T-cell (primary cell): ENCODE measurements around the gene TIMD4. TPM values are rescaled to one million over a fixed set of nuclear protein-coding genes. Genes with fewer than 3 reads are reported as not detected.
"Not testable (repeated sequence)": the region's sequence is repeated elsewhere in the genome, so short reads cannot be mapped to it uniquely, and the experiment has no call there.

ENCODE experiments used
- ATAC-seq, 4 experiments: fragments of 200-7000 bp in 3 of 4; fragments of 150-1000 bp in 1 of 4; cut with Tn5 transposase; replicated peaks in 1 of 4; 1 replicate in 3 of 4; 2 replicates in 1 of 4; pipeline ENCODE4 v1.10.0; 2021; ENCODE audit warnings: moderate library complexity in 3 of 4, mild to moderate bottlenecking in 2 of 4, moderate number of reproducible peaks in 1 of 4
- CTCF ChIA-PET, 2 donors: fragments of 300-600 bp; sonication (Branson Sonifier 250); formaldehyde crosslinking; loops; one replicate each; lab custom pipeline; 2022; ENCODE audit warnings: antibody characterized with exemption in 2 of 2; lab: Charles Lee
- POLR2A ChIA-PET, 2 donors: fragments of 300-600 bp; sonication (Branson Sonifier 250); formaldehyde crosslinking; loops; one replicate each; lab custom pipeline; 2022; ENCODE audit warnings: antibody characterized with exemption in 2 of 2; lab: Charles Lee
- DNase-seq, 35 experiments: peaks; one replicate each; pipeline versions ENCODE4 v3.0.0 to v3.0.0-alpha.2; 2013 to 2023
- H3K27ac ChIP-seq: one replicate; pipeline ENCODE4 v1.5.1; 2013; ENCODE audit warnings: low read length
- H3K27me3 ChIP-seq, 2 experiments: replicated peaks in 1 of 2; 1 replicate in 1 of 2; 2 replicates in 1 of 2; pipeline versions ENCODE4 v1.6.1 to v1.7.0; 2013; ENCODE audit warnings: low read length in 1 of 2, mixed read lengths in 1 of 2; ENCODE audit not compliant: control insufficient read depth in 2 of 2, insufficient read depth in 2 of 2; ENCODE audit errors: extremely low read depth in 1 of 2
- H3K36me3 ChIP-seq, 2 donors: 1 replicate in 1 of 2; 2 replicates in 1 of 2; pipeline versions ENCODE4 v1.6.1 to v1.7.0; 2013; ENCODE audit warnings: low read length in 1 of 2; ENCODE audit not compliant: control insufficient read depth in 2 of 2, insufficient read depth in 1 of 2; ENCODE audit errors: extremely low read depth in 1 of 2
- H3K4me1 ChIP-seq, 2 experiments: 1 replicate in 1 of 2; 2 replicates in 1 of 2; pipeline versions ENCODE4 v1.6.1 to v1.7.0; 2013; ENCODE audit warnings: low read length in 2 of 2, mixed read lengths in 1 of 2; ENCODE audit not compliant: insufficient read depth in 2 of 2, control insufficient read depth in 1 of 2; ENCODE audit errors: extremely low read depth in 1 of 2
- H3K4me3 ChIP-seq, 2 donors: 1 replicate in 1 of 2; 2 replicates in 1 of 2; pipeline versions ENCODE4 v1.5.1 to v1.7.0; 2013; ENCODE audit warnings: mild to moderate bottlenecking in 2 of 2, low read length in 1 of 2, moderate library complexity in 1 of 2; ENCODE audit not compliant: control insufficient read depth in 1 of 2; ENCODE audit errors: extremely low read depth in 1 of 2
- H3K9me3 ChIP-seq: 2 replicates; pipeline ENCODE4 v1.7.0; 2013
- H3K27ac Mint-ChIP-seq, 2 donors: one replicate each; pipeline ENCODE4 v1.8.0; 2020 to 2021; ENCODE audit warnings: mild to moderate bottlenecking in 2 of 2, mixed read lengths in 2 of 2
- H3K27me3 Mint-ChIP-seq, 2 donors: one replicate each; pipeline ENCODE4 v1.8.0; 2021 to 2022; ENCODE audit warnings: mixed read lengths in 2 of 2
- H3K36me3 Mint-ChIP-seq: one replicate; pipeline ENCODE4 v1.8.0; 2021; ENCODE audit warnings: mixed read lengths
- H3K4me1 Mint-ChIP-seq, 3 donors: one replicate each; pipeline ENCODE4 v1.8.0; 2020 to 2022; ENCODE audit warnings: mixed read lengths in 3 of 3, mild to moderate bottlenecking in 1 of 3
- H3K4me3 Mint-ChIP-seq, 3 donors: one replicate each; pipeline ENCODE4 v1.8.0; 2020 to 2022; ENCODE audit warnings: mild to moderate bottlenecking in 3 of 3, mixed read lengths in 3 of 3, moderate library complexity in 3 of 3
- H3K9me3 Mint-ChIP-seq, 3 donors: one replicate each; pipeline ENCODE4 v1.8.0; 2020 to 2022; ENCODE audit warnings: mixed read lengths in 3 of 3
- WGBS: methylation state at CpG from one replicate; pipeline ENCODE4 v1.1.5; 2013; ENCODE audit warnings: missing lambda C conversion rate; ENCODE audit not compliant: insufficient coverage; 5-methylcytosine and 5-hydroxymethylcytosine counted together
- total RNA-seq, 35 experiments: library from RNA in 6 of 35; stranded (reverse) in 6 of 35; fragments of 120-200 nt in 1 of 35; gene quantifications; one replicate each; pipeline versions ENCODE4 v1.2.1 to v1.2.4 and lab custom pipeline; 2013 to 2026

The TIMD4 gene
- total RNA-seq, 5 donors from 2014 or later (not counting 1 experiment from before 2014, with no cell fraction given), result 2.6 to 7.7 (median 4.1) TPM

DNA sequence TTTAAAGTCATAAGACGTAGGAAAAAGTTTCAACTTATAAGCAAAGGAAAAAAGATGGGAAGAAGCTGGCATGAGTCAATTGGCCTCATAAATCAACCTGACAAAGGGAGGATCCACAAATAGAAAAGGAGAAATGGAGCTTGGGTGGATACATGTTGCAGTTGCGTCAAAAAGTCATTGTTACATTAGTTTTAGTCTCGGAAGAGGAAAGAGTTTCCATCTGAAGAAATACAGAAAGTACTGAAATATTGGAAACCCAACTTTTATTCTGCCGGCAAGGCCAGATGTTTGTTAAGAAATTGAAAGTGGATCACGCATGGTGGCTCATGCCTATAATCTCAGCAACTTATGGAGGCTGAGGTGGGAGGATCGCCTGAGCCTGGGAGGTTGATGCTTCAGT is 11.3 kb upstream of the TIMD4 start:
- CTCF ChIA-PET, result no interaction called here
- ATAC-seq, result no peak
- Histone ChIP-seq H3K9me3 (no peaks in the 10 kb centered on the region), H3K4me3 (no peak overlapping the region), H3K27me3 (no peaks in the 10 kb centered on the region), H3K4me1 (no peaks in the 10 kb centered on the region), H3K36me3 (no peaks in the 10 kb centered on the region), H3K27ac (no peak overlapping the region)
- DNase-seq, result no peak
- no peaks in the 10 kb centered on the region for H3K4me1 Mint-ChIP-seq
- no peak overlapping the region for H3K4me3 Mint-ChIP-seq
- WGBS, result 98% methylated on average over 5 of the region's 6 CpGs
- H3K36me3 Mint-ChIP-seq, result peaks cover 12% of the 10 kb centered on the region
- H3K27me3 Mint-ChIP-seq, result peaks cover 4 to 6% of the 10 kb centered on the region in 2 donors
- H3K27ac Mint-ChIP-seq, result no peak overlapping the region
- POLR2A ChIA-PET, result no interaction called here
- no peaks in the 10 kb centered on the region for H3K9me3 Mint-ChIP-seq

DNA sequence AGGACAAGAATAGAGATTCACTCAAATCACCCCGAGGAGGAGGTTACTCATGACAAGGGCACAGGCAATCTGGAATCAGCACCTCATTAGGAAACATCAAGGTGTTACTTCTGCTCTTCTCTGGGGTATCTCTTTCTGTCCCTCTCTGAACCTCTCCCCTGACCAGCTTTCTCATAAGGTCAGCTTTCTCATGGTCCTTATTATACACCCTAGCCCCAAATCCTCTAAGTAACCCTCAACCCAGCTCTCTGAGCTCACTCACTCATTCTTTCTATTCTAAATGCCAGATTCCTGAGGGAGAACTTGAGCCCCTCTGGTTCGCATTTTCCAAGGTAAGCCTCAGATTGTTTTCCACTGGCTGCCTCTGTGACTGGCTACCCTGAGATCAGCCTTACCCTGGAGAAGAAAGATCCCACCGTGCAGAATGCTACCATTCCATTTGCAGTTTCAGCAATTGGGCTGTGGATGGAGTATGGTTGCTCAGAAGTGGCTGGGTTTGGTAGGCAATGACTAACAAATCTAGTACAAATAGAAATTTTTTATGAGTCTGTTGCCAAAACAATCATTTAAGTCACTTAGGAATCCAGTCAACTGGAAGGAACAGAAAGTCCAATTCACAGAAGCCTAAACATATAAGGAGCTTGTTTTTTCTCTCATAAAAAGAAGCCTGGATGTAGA is 9.0 kb upstream of the TIMD4 start:
- ATAC-seq, result no peak
- Histone ChIP-seq H3K9me3 (no peaks in the 10 kb centered on the region), H3K27ac (no peak overlapping the region), H3K4me1 (no peaks in the 10 kb centered on the region), H3K36me3 (no peaks in the 10 kb centered on the region), H3K4me3 (no peak overlapping the region), H3K27me3 (no peaks in the 10 kb centered on the region)
- Mint-ChIP-seq H3K4me3 (no peak overlapping the region), H3K27ac (no peak overlapping the region), H3K4me1 (no peaks in the 10 kb centered on the region), H3K36me3 (peaks cover 8% of the 10 kb centered on the region), H3K27me3 (peaks cover 0 to 3% of the 10 kb centered on the region in 2 donors), H3K9me3 (no peaks in the 10 kb centered on the region)
- no peak for DNase-seq
- ChIA-PET CTCF (no interaction called here), POLR2A (interaction anchor here in 1 of 2 donors (0.6 kb wide), 1 partner anchor 54 kb away, joined by 3 read pairs; no protein-coding TSS in a partner anchor)
- WGBS, result 93% methylated on average over 2 of the region's 3 CpGs

- ChIA-PET POLR2A (interaction anchor here in 1 of 2 donors (0.6 kb wide), 1 partner anchor 54 kb away, joined by 3 read pairs; no protein-coding TSS in a partner anchor), CTCF (no interaction called here)
- Mint-ChIP-seq H3K27ac (no peak overlapping the region), H3K4me1 (no peaks in the 10 kb centered on the region), H3K36me3 (peaks cover 8% of the 10 kb centered on the region), H3K4me3 (no peak overlapping the region), H3K9me3 (no peaks in the 10 kb centered on the region), H3K27me3 (peaks cover 0 to 3% of the 10 kb centered on the region in 2 donors)
- no CpG with 5 or more reads among the region's 3 CpGs for WGBS
- Histone ChIP-seq H3K4me3 (no peak overlapping the region), H3K4me1 (no peaks in the 10 kb centered on the region), H3K27ac (no peak overlapping the region), H3K36me3 (no peaks in the 10 kb centered on the region), H3K27me3 (no peaks in the 10 kb centered on the region), H3K9me3 (no peaks in the 10 kb centered on the region)
- DNase-seq, result no peak
- no peak for ATAC-seq
These were observed 8.4 kb upstream of the TIMD4 start for GRCh38 chr5:156971415-156971814.

DNA sequence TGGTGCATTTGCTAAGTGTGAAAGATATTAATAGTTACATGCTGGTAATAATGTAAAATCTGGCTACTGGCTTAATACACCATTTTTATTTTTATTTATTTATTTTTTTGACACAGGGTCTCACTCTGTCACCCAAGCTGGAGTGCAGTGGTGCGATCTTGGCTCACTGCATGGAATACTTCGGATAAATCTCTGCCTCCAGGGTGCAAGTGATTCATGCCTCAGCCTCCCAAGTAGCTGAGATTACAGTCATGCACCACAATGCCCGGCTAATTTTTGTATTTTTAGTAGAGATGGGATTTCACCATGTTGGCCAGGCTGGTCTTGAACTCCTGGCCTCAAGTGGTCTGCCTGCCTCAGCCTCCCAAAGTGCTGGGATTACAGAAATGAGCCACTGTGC is 4.4 kb upstream of the TIMD4 start:
- H3K4me3 ChIP-seq, H3K27ac Mint-ChIP-seq, H3K4me1 ChIP-seq, H3K36me3 Mint-ChIP-seq, H3K36me3 ChIP-seq, CTCF ChIA-PET, ATAC-seq, POLR2A ChIA-PET, H3K9me3 Mint-ChIP-seq, H3K9me3 ChIP-seq, DNase-seq, H3K4me3 Mint-ChIP-seq, H3K27me3 ChIP-seq, H3K4me1 Mint-ChIP-seq, H3K27ac ChIP-seq, H3K27me3 Mint-ChIP-seq: not testable (repeated sequence)
- WGBS, result 94% methylated on average over 2 of the region's 3 CpGs

GRCh38 chr5:156956321-156956720 is 6.7 kb downstream of the TIMD4 start:
- no peak overlapping the region for H3K4me3 Mint-ChIP-seq
- H3K9me3 Mint-ChIP-seq, result no peaks in the 10 kb centered on the region
- DNase-seq (no peak), ATAC-seq (no peak)
- no peaks in the 10 kb centered on the region for H3K9me3 ChIP-seq
- H3K27ac ChIP-seq, result no peak overlapping the region
- peaks cover 0 to 3% of the 10 kb centered on the region in 2 experiments for H3K27me3 ChIP-seq
- H3K4me1 Mint-ChIP-seq, result peaks cover 5 to 8% (median 6%) of the 10 kb centered on the region in 3 donors
- peaks cover 12% of the 10 kb centered on the region for H3K36me3 Mint-ChIP-seq
- peaks cover 3 to 4% of the 10 kb centered on the region in 2 donors for H3K27me3 Mint-ChIP-seq
- CTCF ChIA-PET, result interaction anchor here in 1 of 2 donors (0.7 kb wide), 1 partner anchor 307 kb away, joined by 5 read pairs; no protein-coding TSS in a partner anchor
- H3K4me3 ChIP-seq, result no peak overlapping the region
- no peak overlapping the region for H3K27ac Mint-ChIP-seq
- peaks cover 0 to 3% of the 10 kb centered on the region in 2 experiments for H3K4me1 ChIP-seq
- H3K36me3 ChIP-seq, result no peaks in the 10 kb centered on the region
- POLR2A ChIA-PET, result no interaction called here

DNA sequence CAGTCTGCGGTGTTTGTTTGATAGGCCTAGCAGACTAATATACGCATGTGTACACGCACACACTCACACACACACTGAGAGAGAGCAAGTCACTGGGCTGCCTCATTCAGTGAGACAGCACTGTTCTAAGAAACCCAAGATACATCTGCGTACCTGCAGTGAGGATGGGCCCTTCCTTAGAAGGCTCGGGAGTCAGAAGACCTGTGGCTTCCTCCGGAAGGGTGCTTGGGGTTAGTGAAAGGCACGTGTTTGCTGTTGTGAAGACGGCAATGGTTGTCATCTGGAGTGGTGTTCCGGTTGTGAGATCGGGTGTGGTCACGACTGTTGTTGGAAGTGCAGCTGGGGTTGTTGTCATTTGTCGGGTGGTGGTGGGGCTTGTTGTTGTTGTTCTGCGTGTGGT is 11.7 kb downstream of the TIMD4 start:
- WGBS, result 89% methylated on average over 12 of the region's 13 CpGs

More for the DNA sequence above, 11.7 kb downstream of the TIMD4 start:
- Histone ChIP-seq H3K4me3 (no peak overlapping the region), H3K4me1 (peaks cover 0 to 2% of the 10 kb centered on the region in 2 experiments), H3K27ac (no peak overlapping the region), H3K27me3 (no peaks in the 10 kb centered on the region), H3K36me3 (no peaks in the 10 kb centered on the region), H3K9me3 (no peaks in the 10 kb centered on the region)
- H3K4me3 Mint-ChIP-seq, result no peak overlapping the region
- H3K4me1 Mint-ChIP-seq, result peaks cover under 1 to 5% (median 3%) of the 10 kb centered on the region in 3 donors
- DNase-seq (peak in 8 of 35 experiments; percentile 3 to 38 (median 10)), ATAC-seq (peak in 2 of 4 experiments; percentile 47 to 70)
- H3K9me3 Mint-ChIP-seq, result no peaks in the 10 kb centered on the region
- ChIA-PET CTCF (interaction anchor here (0.6 to 0.7 kb wide), 2 partner anchors 35 to 36 kb away, joined by 3 read pairs; no protein-coding TSS in a partner anchor), POLR2A (no interaction called here)
- H3K27ac Mint-ChIP-seq, result peak overlapping the region in 1 of 2 donors; percentile 17
- H3K36me3 Mint-ChIP-seq, result peaks cover 31% of the 10 kb centered on the region
- no peaks in the 10 kb centered on the region for H3K27me3 Mint-ChIP-seq
